CD4-positive, CD25-positive, alpha-beta regulatory T cell (primary cell): ENCODE data around the gene ZNF599. TPM values are rescaled to one million over a fixed set of nuclear protein-coding genes. Genes with fewer than 3 reads are reported as not detected.

Experiments
- polyA plus RNA-seq, 4 donors: library from polyadenylated mRNA; unstranded; fragments of 300-500 nt; fragmentation: Illumina TruSeq; gene quantifications; one replicate each; pipeline ENCODE4 v1.2.3, GENCODE V29; 2021
- total RNA-seq: library from RNA; stranded (reverse); gene quantifications from one replicate; pipeline ENCODE4 v1.2.3, GENCODE V29; 2022

Gene ZNF599
- total and polyA plus RNA-seq, 5 donors from 2014 or later = 4.6 to 8.3 (median 6.0) TPM

Other genes starting within 250 kb of the ZNF599 start
- gene SCGB2B2, start 96.1 kb downstream of the ZNF599 start, total RNA-seq = 0.74 TPM
- gene SCGB2B2, start 96.1 kb downstream of the ZNF599 start, polyA plus RNA-seq = under 1 TPM in 1 of 4 donors, not detected in 3; 0.07 TPM
- gene ZNF302, start 95.5 kb downstream of the ZNF599 start, total RNA-seq = 14.6 TPM
- 10 to 100 TPM; 13.9 to 24.3 (median 16.7) TPM for gene ZNF302, start 95.5 kb downstream of the ZNF599 start, polyA plus RNA-seq
- gene ZNF181, start 39.0 kb downstream of the ZNF599 start, total RNA-seq = 4.8 TPM
- 10 to 100 TPM; 14.2 to 32.5 (median 21.7) TPM for gene ZNF181, start 39.0 kb downstream of the ZNF599 start, polyA plus RNA-seq
- 4.5 TPM for gene ZNF30, start 153.7 kb upstream of the ZNF599 start, total RNA-seq
- gene ZNF30, start 153.7 kb upstream of the ZNF599 start, polyA plus RNA-seq = 10 to 100 TPM in 1 of 4 donors, 1 to 10 TPM in 3; 3.0 to 15.2 (median 7.7) TPM
- 16.2 TPM for gene ZNF792, start 191.0 kb upstream of the ZNF599 start, total RNA-seq
- gene ZNF792, start 191.0 kb upstream of the ZNF599 start, polyA plus RNA-seq = 10 to 100 TPM; 15.5 to 24.7 (median 19.9) TPM
- gene GRAMD1A, start 227.1 kb upstream of the ZNF599 start, total RNA-seq = 179 TPM
- gene GRAMD1A, start 227.1 kb upstream of the ZNF599 start, polyA plus RNA-seq = 10 to 100 TPM; 25.7 to 39.4 (median 32.1) TPM